NCI-H1105 (cell line): Measurements from ENCODE around the gene EPX.

Source experiments
- DNase-seq: peaks from one replicate; lab custom pipeline; 2025; lab: John Stamatoyannopoulos, UW

EPX gene

DNA sequence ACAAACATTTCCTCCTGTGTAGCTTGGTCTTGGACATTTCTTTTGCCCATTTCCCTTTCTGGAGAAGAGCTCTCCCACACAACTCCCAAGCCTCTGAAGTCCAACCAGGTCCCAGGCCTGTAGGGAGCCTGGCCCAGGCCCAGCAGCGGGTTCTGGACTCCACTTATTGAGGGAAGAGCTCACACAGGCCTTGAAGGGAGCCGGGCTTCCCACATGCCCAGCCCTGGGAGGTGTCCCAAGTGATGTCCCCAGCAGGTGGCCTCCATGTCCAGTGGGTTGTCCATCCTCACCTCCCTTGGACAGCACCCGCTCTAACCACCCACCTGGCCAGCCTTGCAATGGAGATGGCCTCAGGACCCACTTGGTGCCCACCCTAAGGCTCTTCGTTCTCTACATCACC lies 5.9 kb upstream of the EPX start:
- DNase-seq: no peak

DNA sequence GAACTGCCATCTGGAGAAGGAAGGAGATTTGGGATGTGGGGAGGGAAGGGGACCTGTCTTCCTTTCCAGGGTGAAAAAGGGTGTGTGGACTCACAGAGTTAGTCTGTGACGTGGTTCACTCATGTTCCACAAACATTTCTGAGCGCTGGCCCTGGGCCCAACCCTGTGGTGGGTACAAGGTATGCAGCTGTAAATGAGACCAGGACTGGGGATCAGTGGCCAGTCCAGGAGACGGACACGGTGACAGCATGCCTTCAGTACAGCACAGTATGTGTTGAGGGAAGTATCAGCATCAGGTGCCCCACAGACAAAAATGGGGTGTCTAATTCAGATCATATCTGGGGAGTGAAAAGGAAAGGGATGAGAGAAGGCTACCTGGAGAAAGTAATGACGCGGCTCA lies 5.5 kb upstream of the EPX start:
- DNase-seq: no peak

- no peak for DNase-seq
These were observed 4.9 kb upstream of the EPX start for GRCh38 chr17:58187675-58188074.

GRCh38 chr17:58189436-58190146 lies 2.9 kb upstream of the EPX start:
- no peak for DNase-seq

GRCh38 chr17:58191241-58191896 lies 1.2 kb upstream of the EPX start:
- no peak for DNase-seq

DNA sequence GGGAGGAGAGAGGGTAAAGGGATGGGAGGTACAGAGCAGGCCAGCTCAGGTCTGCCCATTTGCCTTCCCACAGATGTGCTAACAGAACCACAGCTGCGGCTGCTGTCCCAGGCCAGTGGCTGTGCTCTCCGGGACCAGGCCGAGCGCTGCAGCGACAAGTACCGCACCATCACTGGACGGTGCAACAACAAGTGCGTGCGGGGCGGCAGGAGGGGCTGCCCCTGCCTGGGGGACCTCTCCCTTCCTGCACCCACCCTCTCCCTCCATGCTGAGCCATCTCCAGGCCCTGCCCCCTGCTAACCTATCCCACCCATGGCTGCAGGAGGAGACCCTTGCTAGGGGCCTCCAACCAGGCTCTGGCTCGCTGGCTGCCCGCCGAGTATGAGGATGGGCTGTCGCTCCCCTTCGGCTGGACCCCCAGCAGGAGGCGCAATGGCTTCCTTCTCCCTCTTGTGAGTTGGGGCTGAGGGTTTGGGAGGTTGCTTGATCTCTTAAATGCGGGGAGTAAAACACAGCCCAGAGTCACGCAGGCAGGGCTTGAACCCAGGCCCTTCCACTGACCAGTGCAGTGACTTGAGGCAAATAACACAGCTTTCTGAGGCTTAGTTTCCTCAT lies 1.2 kb downstream of the EPX start:
- no peak for DNase-seq

GRCh38 chr17:58195518-58196123 lies 3.1 kb downstream of the EPX start:
- no peak for DNase-seq

- no peak for DNase-seq
These were observed 4.1 kb downstream of the EPX start for GRCh38 chr17:58196610-58197009.

GRCh38 chr17:58200024-58200633 lies 7.6 kb downstream of the EPX start:
- peak; percentile 52 for DNase-seq

GRCh38 chr17:58202859-58203258 lies 10.3 kb downstream of the EPX start:
- DNase-seq: no peak

DNA sequence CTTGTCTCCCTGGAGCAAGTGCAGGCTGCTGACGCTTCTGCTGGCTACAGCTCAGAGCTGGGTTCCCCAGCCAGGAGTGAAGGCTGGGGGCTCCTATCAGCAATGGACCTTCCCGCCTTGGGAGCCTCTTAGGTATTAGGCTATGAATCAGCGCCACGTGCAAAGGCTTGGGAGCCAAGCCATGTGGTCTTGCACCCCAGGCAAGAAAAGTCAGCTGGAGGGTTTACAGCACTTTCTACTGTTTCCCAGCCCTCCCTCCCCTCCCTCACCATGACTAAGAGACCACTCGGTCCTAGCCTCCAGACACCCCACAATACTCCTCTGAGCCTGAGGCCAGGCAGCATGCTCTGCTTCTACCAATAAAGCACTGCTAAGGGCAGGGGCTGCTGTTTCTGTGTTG lies 12.3 kb downstream of the EPX start:
- DNase-seq: no peak

- DNase-seq: no peak
These were observed 13.4 kb downstream of the EPX start for GRCh38 chr17:58205936-58206335.

DNA sequence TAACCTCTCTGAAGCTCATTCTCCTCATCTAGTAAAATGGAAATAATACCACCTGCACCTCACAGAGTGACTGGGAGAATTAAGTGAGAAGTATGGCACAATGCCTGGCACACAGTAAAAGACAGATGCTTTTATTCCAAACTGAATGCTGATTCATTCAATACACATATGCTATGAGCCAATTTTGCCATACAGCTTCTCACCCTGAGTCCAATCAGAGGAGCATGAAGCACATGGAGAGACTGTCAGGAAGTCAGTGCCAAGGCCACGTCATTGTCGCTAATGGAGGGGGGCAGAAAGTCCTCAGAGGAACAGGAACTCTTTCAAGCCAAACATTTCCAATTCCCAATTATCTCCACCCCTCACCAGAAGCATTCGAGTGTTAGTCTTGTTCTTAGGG lies 14.9 kb downstream of the EPX start:
- DNase-seq: no peak

DNA sequence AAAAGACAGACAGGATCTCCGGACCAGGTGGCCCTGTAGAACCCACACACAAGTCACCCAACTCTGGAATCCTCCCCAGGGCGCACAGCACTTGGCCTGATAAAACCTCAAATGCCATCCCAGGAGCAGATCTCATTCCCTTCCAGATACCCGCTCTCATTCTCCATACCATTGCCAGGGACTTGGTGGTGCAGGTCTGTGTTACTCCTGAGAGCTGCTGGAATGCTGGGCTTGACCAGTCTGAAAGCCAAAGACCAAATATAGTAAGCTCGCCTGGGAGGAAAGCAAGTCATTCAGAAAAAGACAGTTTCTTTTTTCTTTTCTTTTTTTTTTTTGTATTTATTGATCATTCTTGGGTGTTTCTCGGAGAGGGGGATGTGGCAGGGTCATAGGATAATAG lies 15.8 kb downstream of the EPX start:
- no peak for DNase-seq

- DNase-seq: no peak
These were observed 18.4 kb downstream of the EPX start for GRCh38 chr17:58210922-58211321.

DNA sequence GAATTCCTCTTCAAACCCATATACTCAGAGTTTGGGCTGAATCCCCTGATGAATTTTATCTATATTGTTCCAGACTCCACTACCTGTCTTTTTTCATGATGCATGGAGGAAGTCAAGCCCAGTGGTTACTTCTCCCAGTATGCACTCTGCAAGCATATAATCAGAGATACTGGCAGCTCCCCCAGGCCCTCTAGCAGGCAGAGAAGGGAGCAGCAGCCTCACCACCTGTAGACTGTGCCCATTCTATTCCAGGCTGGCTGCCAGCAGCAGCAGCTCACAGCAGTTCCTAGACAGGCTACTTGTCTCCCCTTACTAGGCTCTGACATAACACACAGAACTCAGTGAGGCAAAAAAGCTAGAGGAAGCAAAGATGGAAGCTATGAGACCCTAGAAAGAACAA lies 23.2 kb downstream of the EPX start:
- DNase-seq: no peak

DNA sequence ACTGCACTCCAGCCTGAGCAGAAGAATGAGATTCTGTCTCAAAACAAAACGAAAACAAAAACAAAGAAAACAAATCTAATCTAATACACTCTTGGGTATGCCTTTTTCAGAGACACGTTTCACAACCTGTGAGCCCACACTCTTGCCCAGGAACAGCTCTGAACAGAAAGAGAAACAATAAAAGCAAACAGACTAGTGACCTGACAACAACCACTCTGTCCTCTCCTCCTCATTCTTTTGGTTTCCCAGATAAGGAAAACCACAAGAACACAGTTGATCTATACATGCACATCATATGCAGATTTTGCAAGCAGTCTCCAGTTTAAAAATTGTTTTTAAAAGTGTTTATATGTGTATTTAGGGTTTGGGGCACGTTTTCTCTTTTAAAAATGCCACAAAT lies 25.2 kb downstream of the EPX start:
- DNase-seq: no peak

- peak; percentile 90 for DNase-seq
These were observed 26.7 kb downstream of the EPX start, which contains the start of gene MKS1 for GRCh38 chr17:58219007-58219788. MKS1 (minus strand) TSS chr17:58219255; CDS start chr17:58219230, 25 bp downstream.

DNA sequence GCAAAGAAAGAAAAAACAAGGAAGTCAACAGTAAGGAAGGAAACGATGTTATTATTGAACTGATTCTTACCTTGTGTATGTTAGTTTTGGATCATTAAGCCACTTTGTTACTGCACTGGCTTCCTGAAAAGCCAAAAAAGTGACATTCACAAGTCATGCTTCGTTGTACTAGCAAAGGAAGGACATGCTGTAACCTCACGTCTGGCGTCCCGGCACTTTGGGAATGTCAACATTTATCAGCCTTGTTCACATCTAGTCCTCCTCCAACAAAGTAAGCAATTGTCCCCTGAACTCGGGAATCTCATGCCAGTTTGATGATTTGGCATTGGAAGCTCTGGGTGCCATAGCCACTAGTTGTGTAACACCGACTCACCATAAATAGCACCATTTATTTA lies 27.3 kb downstream of the EPX start:
- DNase-seq: no peak

GRCh38 chr17:58224315-58224714 lies 31.8 kb downstream of the EPX start:
- no peak for DNase-seq

DNA sequence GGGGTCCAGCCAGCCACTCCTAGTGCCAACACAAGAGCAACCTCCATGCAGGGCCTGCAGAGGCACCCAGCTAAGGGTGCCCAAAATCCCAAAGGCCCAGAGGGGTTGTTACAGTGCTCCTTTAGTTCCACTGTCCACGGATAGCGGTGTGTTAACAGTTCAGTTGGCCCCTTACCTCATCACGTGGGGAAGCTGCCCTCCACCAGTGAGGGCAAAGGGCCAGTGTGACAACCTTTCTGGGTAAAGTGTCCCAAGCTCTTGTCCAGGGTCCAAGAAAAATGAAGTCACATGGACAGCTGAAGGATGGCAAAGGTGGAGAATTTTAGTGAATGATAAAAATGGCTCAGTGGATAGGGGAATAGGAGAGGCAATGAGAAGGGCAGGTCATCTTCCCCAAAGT lies 35.2 kb downstream of the EPX start:
- DNase-seq: no peak

DNA sequence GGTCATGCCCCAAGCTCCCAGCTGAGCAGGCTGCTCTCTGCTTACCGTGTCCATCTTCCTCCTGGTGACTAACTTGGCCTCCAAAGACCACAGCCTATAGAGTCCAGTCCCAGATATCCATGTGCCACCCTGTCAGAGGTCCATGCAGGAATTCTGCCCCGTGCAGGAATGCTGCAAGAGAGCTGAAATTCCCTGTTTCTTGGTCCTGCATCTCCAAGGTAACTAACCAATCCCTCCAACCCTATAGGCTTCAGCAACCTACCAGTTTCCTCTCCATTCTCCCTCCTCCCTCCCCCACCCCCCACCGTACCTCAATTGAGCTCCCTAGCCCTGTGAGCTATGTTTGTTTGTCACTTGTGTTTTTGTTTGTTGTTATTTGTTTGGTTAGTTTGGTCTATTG lies 36.2 kb downstream of the EPX start:
- no peak for DNase-seq
